Stimulated activated memory B cell treated with anti-CD40 and anti-IgM and Interleukin-4, amounts not matched to agents 10 μg/mL and 1 μg/mL and 100 μg/mL, for 72 hours (primary cell): ENCODE data around the gene GABRP.
"Not testable (repeated sequence)": the region's sequence is repeated elsewhere in the genome, so short reads cannot be mapped to it uniquely, and the experiment has no call there.

Source experiments
- ATAC-seq: fragments of 150-1000 bp; cut with Tn5 transposase; 2 replicates; pipeline ENCODE4 v1.10.0; 2021
- H3K27ac Mint-ChIP-seq: one replicate; pipeline ENCODE4 v1.8.0; 2022; ENCODE audit warnings: mild to moderate bottlenecking, mixed read lengths
- H3K27me3 Mint-ChIP-seq: one replicate; pipeline ENCODE4 v1.8.0; 2022; ENCODE audit warnings: mixed read lengths
- H3K36me3 Mint-ChIP-seq: one replicate; pipeline ENCODE4 v1.8.0; 2022; ENCODE audit warnings: mixed read lengths
- H3K4me1 Mint-ChIP-seq: one replicate; pipeline ENCODE4 v1.8.0; 2022; ENCODE audit warnings: mixed read lengths
- H3K4me3 Mint-ChIP-seq: one replicate; pipeline ENCODE4 v1.8.0; 2022; ENCODE audit warnings: mild to moderate bottlenecking, moderate library complexity, mixed read lengths
- H3K9me3 Mint-ChIP-seq: one replicate; pipeline ENCODE4 v1.8.0; 2022; ENCODE audit warnings: mixed read lengths

GABRP gene

GRCh38 chr5:170765868-170766267 is 17.7 kb upstream of the GABRP start:
- not testable (repeated sequence) for H3K36me3 Mint-ChIP-seq, H3K27ac Mint-ChIP-seq, H3K4me3 Mint-ChIP-seq, H3K9me3 Mint-ChIP-seq, H3K4me1 Mint-ChIP-seq, H3K27me3 Mint-ChIP-seq, ATAC-seq

- no peak overlapping the region for H3K27ac Mint-ChIP-seq
- no peak for ATAC-seq
- no peaks in the 10 kb centered on the region for H3K9me3 Mint-ChIP-seq
- no peak overlapping the region for H3K4me3 Mint-ChIP-seq
- H3K36me3 Mint-ChIP-seq: no peaks in the 10 kb centered on the region
- peaks cover 12% of the 10 kb centered on the region for H3K27me3 Mint-ChIP-seq
- no peaks in the 10 kb centered on the region for H3K4me1 Mint-ChIP-seq
Measured at GRCh38 chr5:170769246-170769645, 14.3 kb upstream of the GABRP start.

GRCh38 chr5:170769898-170770416 is 13.6 kb upstream of the GABRP start:
- H3K9me3 Mint-ChIP-seq: no peaks in the 10 kb centered on the region
- ATAC-seq: no peak
- H3K4me1 Mint-ChIP-seq: no peaks in the 10 kb centered on the region
- no peak overlapping the region for H3K27ac Mint-ChIP-seq
- H3K36me3 Mint-ChIP-seq: no peaks in the 10 kb centered on the region
- H3K4me3 Mint-ChIP-seq: no peak overlapping the region
- peaks cover 12% of the 10 kb centered on the region for H3K27me3 Mint-ChIP-seq

- ATAC-seq: no peak
- Mint-ChIP-seq H3K4me3 (no peak overlapping the region), H3K9me3 (no peaks in the 10 kb centered on the region), H3K4me1 (peaks cover 6% of the 10 kb centered on the region), H3K27ac (no peak overlapping the region), H3K27me3 (peaks cover 12% of the 10 kb centered on the region), H3K36me3 (no peaks in the 10 kb centered on the region)
Measured at GRCh38 chr5:170771496-170771895, 12.0 kb upstream of the GABRP start.

- H3K36me3 Mint-ChIP-seq: no peaks in the 10 kb centered on the region
- peaks cover 14% of the 10 kb centered on the region for H3K4me1 Mint-ChIP-seq
- peaks cover 12% of the 10 kb centered on the region for H3K27me3 Mint-ChIP-seq
- H3K27ac Mint-ChIP-seq: no peak overlapping the region
- H3K9me3 Mint-ChIP-seq: no peaks in the 10 kb centered on the region
- ATAC-seq: no peak
- no peak overlapping the region for H3K4me3 Mint-ChIP-seq
Measured at GRCh38 chr5:170773024-170773985, 10.2 kb upstream of the GABRP start.

GRCh38 chr5:170774831-170775230 is 8.7 kb upstream of the GABRP start:
- H3K36me3 Mint-ChIP-seq: no peaks in the 10 kb centered on the region
- H3K9me3 Mint-ChIP-seq: no peaks in the 10 kb centered on the region
- no peak overlapping the region for H3K4me3 Mint-ChIP-seq
- H3K27me3 Mint-ChIP-seq: peaks cover 12% of the 10 kb centered on the region
- no peak overlapping the region for H3K27ac Mint-ChIP-seq
- peaks cover 14% of the 10 kb centered on the region for H3K4me1 Mint-ChIP-seq
- no peak for ATAC-seq

- no peak for ATAC-seq
- H3K4me1 Mint-ChIP-seq: peaks cover 12% of the 10 kb centered on the region
- no peak overlapping the region for H3K4me3 Mint-ChIP-seq
- no peaks in the 10 kb centered on the region for H3K27me3 Mint-ChIP-seq
- H3K27ac Mint-ChIP-seq: no peak overlapping the region
- H3K9me3 Mint-ChIP-seq: no peaks in the 10 kb centered on the region
- no peaks in the 10 kb centered on the region for H3K36me3 Mint-ChIP-seq
Measured at GRCh38 chr5:170781946-170782345, 1.6 kb upstream of the GABRP start.

GRCh38 chr5:170782438-170782837 is 1.1 kb upstream of the GABRP start:
- no peak overlapping the region for H3K4me3 Mint-ChIP-seq
- no peak overlapping the region for H3K27ac Mint-ChIP-seq
- H3K9me3 Mint-ChIP-seq: no peaks in the 10 kb centered on the region
- no peaks in the 10 kb centered on the region for H3K36me3 Mint-ChIP-seq
- no peaks in the 10 kb centered on the region for H3K27me3 Mint-ChIP-seq
- peaks cover 11% of the 10 kb centered on the region for H3K4me1 Mint-ChIP-seq
- no peak for ATAC-seq

- H3K27ac Mint-ChIP-seq: no peak overlapping the region
- H3K27me3 Mint-ChIP-seq: no peaks in the 10 kb centered on the region
- H3K36me3 Mint-ChIP-seq: no peaks in the 10 kb centered on the region
- ATAC-seq: no peak
- H3K9me3 Mint-ChIP-seq: no peaks in the 10 kb centered on the region
- no peak overlapping the region for H3K4me3 Mint-ChIP-seq
- peaks cover 6% of the 10 kb centered on the region for H3K4me1 Mint-ChIP-seq
Measured at GRCh38 chr5:170785416-170785815, 1.9 kb downstream of the GABRP start.

GRCh38 chr5:170787216-170787615 is 3.7 kb downstream of the GABRP start:
- H3K36me3 Mint-ChIP-seq: no peaks in the 10 kb centered on the region
- peaks cover 6% of the 10 kb centered on the region for H3K4me1 Mint-ChIP-seq
- no peaks in the 10 kb centered on the region for H3K9me3 Mint-ChIP-seq
- no peak overlapping the region for H3K4me3 Mint-ChIP-seq
- no peak for ATAC-seq
- no peak overlapping the region for H3K27ac Mint-ChIP-seq
- H3K27me3 Mint-ChIP-seq: no peaks in the 10 kb centered on the region

- no peaks in the 10 kb centered on the region for H3K36me3 Mint-ChIP-seq
- no peak overlapping the region for H3K27ac Mint-ChIP-seq
- no peak overlapping the region for H3K4me3 Mint-ChIP-seq
- H3K4me1 Mint-ChIP-seq: peaks cover 6% of the 10 kb centered on the region
- no peaks in the 10 kb centered on the region for H3K27me3 Mint-ChIP-seq
- no peaks in the 10 kb centered on the region for H3K9me3 Mint-ChIP-seq
- no peak for ATAC-seq
Measured at GRCh38 chr5:170788626-170789304, 5.2 kb downstream of the GABRP start.

- Mint-ChIP-seq H3K27ac (no peak overlapping the region), H3K36me3 (no peaks in the 10 kb centered on the region), H3K27me3 (no peaks in the 10 kb centered on the region), H3K4me1 (no peaks in the 10 kb centered on the region), H3K4me3 (no peak overlapping the region), H3K9me3 (no peaks in the 10 kb centered on the region)
- ATAC-seq: no peak
Measured at GRCh38 chr5:170791325-170791954, 7.9 kb downstream of the GABRP start.

- Mint-ChIP-seq H3K27ac (no peak overlapping the region), H3K4me1 (peaks cover 7% of the 10 kb centered on the region), H3K4me3 (no peak overlapping the region), H3K36me3 (no peaks in the 10 kb centered on the region), H3K27me3 (no peaks in the 10 kb centered on the region), H3K9me3 (no peaks in the 10 kb centered on the region)
- no peak for ATAC-seq
Measured at GRCh38 chr5:170792878-170793277, 9.4 kb downstream of the GABRP start.

GRCh38 chr5:170795154-170795553 is 11.6 kb downstream of the GABRP start:
- Mint-ChIP-seq H3K36me3 (no peaks in the 10 kb centered on the region), H3K27me3 (no peaks in the 10 kb centered on the region), H3K9me3 (no peaks in the 10 kb centered on the region), H3K4me3 (no peak overlapping the region), H3K27ac (no peak overlapping the region), H3K4me1 (peaks cover 8% of the 10 kb centered on the region)
- ATAC-seq: no peak

- Mint-ChIP-seq H3K4me1 (no peaks in the 10 kb centered on the region), H3K9me3 (no peaks in the 10 kb centered on the region), H3K36me3 (no peaks in the 10 kb centered on the region), H3K4me3 (no peak overlapping the region), H3K27ac (no peak overlapping the region), H3K27me3 (peaks cover 29% of the 10 kb centered on the region)
- no peak for ATAC-seq
Measured at GRCh38 chr5:170805666-170806065, 22.1 kb downstream of the GABRP start.
